HepG2 (cell line): ENCODE measurements around the gene ZXDC. TPM values are rescaled to one million over a fixed set of nuclear protein-coding genes. Genes with fewer than 3 reads are reported as not detected.

Experiments used
- ATAC-seq: fragments of 200-7000 bp; cut with Tn5 transposase; 3 replicates; pipeline ENCODE4 v1.9.1; 2020; ENCODE audit warnings: mild to moderate bottlenecking, moderate library complexity
- BruUV-seq: library from RNA; stranded (reverse); fragments of 400-500 nt; replicated peaks from 2 replicates; lab custom pipeline; 2021; lab: Mats Ljungman, UMichigan
- CTCF ChIA-PET: fragments of 300-600 bp; formaldehyde crosslinking; extraction: SDS; loops from one replicate; lab custom pipeline; 2021; ENCODE audit warnings: low total read pairs, inconsistent platforms, low intra/inter-chr PET ratio; lab: Yijun Ruan, JAX
- POLR2A ChIA-PET: fragments of 350-600 bp; sonication (Branson Sonifier 250); formaldehyde crosslinking; loops from one replicate; lab custom pipeline; 2020; ENCODE audit warnings: antibody characterized with exemption, inconsistent platforms; lab: Yijun Ruan, JAX
- DNase-seq: peaks from one replicate; pipeline ENCODE4 v3.0.0-alpha.2; 2015; ENCODE audit warnings: low spot score
- FAIRE-seq: peaks from 3 replicates; lab custom pipeline; 2011; peaks lifted over from hg19 to GRCh38; lab: Jason Lieb, UNC
- H2AFZ ChIP-seq: one replicate; pipeline ENCODE4 v1.6.1; 2011; ENCODE audit warnings: low read length, inconsistent platforms
- H3K27ac ChIP-seq: fragments of 300-600 bp; 3 replicates; pipeline ENCODE4 v1.8.0; 2011; ENCODE audit warnings: mixed run types, mild to moderate bottlenecking, mixed read lengths, low read length, inconsistent platforms; ENCODE audit not compliant: insufficient read depth; ENCODE audit errors: extremely low read length
- H3K27me3 ChIP-seq, 2 experiments: fragments of 200-600 bp in 1 of 2; 2 replicates in 1 of 2; 3 replicates in 1 of 2; pipeline versions ENCODE4 v1.6.0 to v1.8.0; 2011; ENCODE audit warnings: low read length in 2 of 2, mild to moderate bottlenecking in 2 of 2, moderate library complexity in 2 of 2, inconsistent platforms in 1 of 2; ENCODE audit not compliant: insufficient read depth in 2 of 2, control insufficient read depth in 1 of 2
- H3K36me3 ChIP-seq, 2 experiments: fragments of 200-600 bp in 1 of 2; replicated peaks in 1 of 2; 2 replicates in 1 of 2; 3 replicates in 1 of 2; pipeline versions ENCODE4 v1.5.1 to v1.8.0; 2011; ENCODE audit warnings: low read length in 2 of 2, inconsistent platforms in 1 of 2; ENCODE audit not compliant: insufficient read depth in 2 of 2, control insufficient read depth in 1 of 2
- H3K4me1 ChIP-seq: 2 replicates; pipeline ENCODE4 v1.5.1; 2012; ENCODE audit warnings: low read length, inconsistent platforms; ENCODE audit not compliant: insufficient read depth
- H3K4me2 ChIP-seq: 2 replicates; pipeline ENCODE4 v1.6.0; 2011; ENCODE audit warnings: low read depth, low read length, inconsistent platforms
- H3K4me3 ChIP-seq, 3 experiments: fragments of 200-600 bp in 1 of 3; sonication (generic), shearing (Covaris generic) in 1 of 3; replicated peaks in 1 of 3; 2 replicates each; pipeline ENCODE4 v1.5.1; 2011 to 2016; ENCODE audit warnings: low read length in 3 of 3, inconsistent platforms in 2 of 3, low read depth in 2 of 3, mild to moderate bottlenecking in 2 of 3, control low read depth in 1 of 3, mixed read lengths in 1 of 3; ENCODE audit not compliant: insufficient read depth in 1 of 3
- H3K79me2 ChIP-seq: one replicate; pipeline ENCODE4 v1.6.1; 2011; ENCODE audit warnings: low read length, inconsistent platforms; ENCODE audit not compliant: insufficient read depth
- H3K9ac ChIP-seq: 2 replicates; pipeline ENCODE4 v1.6.0; 2011; ENCODE audit warnings: mild to moderate bottlenecking, low read depth, low read length, inconsistent platforms; ENCODE audit not compliant: insufficient read depth
- H3K9me3 ChIP-seq: 2 replicates; pipeline ENCODE4 v1.5.1; 2012; ENCODE audit warnings: mild to moderate bottlenecking, low read length
- H4K20me1 ChIP-seq: 2 replicates; pipeline ENCODE4 v1.6.0; 2011; ENCODE audit warnings: inconsistent platforms, mild to moderate bottlenecking, low read length, moderate library complexity; ENCODE audit not compliant: insufficient read depth
- AHR ChIP-seq: IDR thresholded peaks from 2 replicates; pipeline ENCODE4 v1.6.1; 2018; ENCODE audit warnings: missing genetic modification reagents, missing compliant biosample characterization
- CHD2 ChIP-seq: IDR thresholded peaks from 2 replicates; pipeline ENCODE4 v1.6.1; 2011; ENCODE audit warnings: low read depth, low read length, improper control_type of control experiment
- EP300 ChIP-seq, 3 experiments: sonication (generic) in 1 of 3; formaldehyde crosslinking in 1 of 3; IDR thresholded peaks; 2 replicates each; pipeline versions ENCODE4 v1.5.1 to v1.6.1; 2011 to 2020; ENCODE audit warnings: low read depth in 2 of 3, low read length in 2 of 3, borderline replicate concordance in 1 of 3, improper control_type of control experiment in 1 of 3, mild to moderate bottlenecking in 1 of 3, missing genetic modification reagents in 1 of 3, moderate library complexity in 1 of 3
- IKZF1 ChIP-seq: fragments of 450-650 bp; IDR thresholded peaks from 2 replicates; pipeline ENCODE4 v1.7.1; 2016
- MXD4 ChIP-seq: IDR thresholded peaks from 2 replicates; pipeline ENCODE4 v1.6.1; 2016; ENCODE audit warnings: mild to moderate bottlenecking, missing biosample characterization, missing genetic modification reagents
- NFKB2 ChIP-seq: sonication (generic); formaldehyde crosslinking; IDR thresholded peaks from 2 replicates; pipeline ENCODE4 v1.4.0; 2020; ENCODE audit warnings: missing genetic modification reagents, borderline replicate concordance
- NKX3-1 ChIP-seq: sonication (generic); formaldehyde crosslinking; IDR thresholded peaks from 2 replicates; pipeline ENCODE4 v1.5.0; 2020; ENCODE audit warnings: missing genetic modification reagents
- POLR2A ChIP-seq, 2 experiments: IDR thresholded peaks; 2 replicates each; pipeline ENCODE4 v1.6.1; 2011; ENCODE audit warnings: low read depth in 2 of 2, low read length in 2 of 2, mild to moderate bottlenecking in 1 of 2, moderate library complexity in 1 of 2; ENCODE audit not compliant: insufficient read depth in 1 of 2
- RAD51 ChIP-seq: fragments of 450-650 bp; IDR thresholded peaks from 2 replicates; pipeline ENCODE4 v1.6.1; 2016; ENCODE audit warnings: borderline replicate concordance
- SMAD9 ChIP-seq: sonication (generic); formaldehyde crosslinking; IDR thresholded peaks from 2 replicates; pipeline ENCODE4 v1.5.1; 2020; ENCODE audit warnings: mild to moderate bottlenecking, missing genetic modification reagents
- THAP11 ChIP-seq: IDR thresholded peaks from 2 replicates; pipeline ENCODE4 v1.6.1; 2016; ENCODE audit warnings: missing biosample characterization, missing genetic modification reagents
- XBP1 ChIP-seq: sonication (generic); formaldehyde crosslinking; IDR thresholded peaks from 2 replicates; pipeline ENCODE4 v1.5.0; 2020; ENCODE audit warnings: missing genetic modification reagents
- YEATS2 ChIP-seq: sonication (generic); formaldehyde crosslinking; IDR thresholded peaks from 2 replicates; pipeline ENCODE4 v1.4.0; 2020; ENCODE audit warnings: missing genetic modification reagents, borderline replicate concordance
- ZFX ChIP-seq: sonication (generic); formaldehyde crosslinking; IDR thresholded peaks from 2 replicates; pipeline ENCODE4 v1.4.0; 2020; ENCODE audit warnings: mild to moderate bottlenecking, low read depth, missing genetic modification reagents, moderate library complexity
- ZNF136 ChIP-seq: sonication (generic); formaldehyde crosslinking; IDR thresholded peaks from 2 replicates; pipeline ENCODE4 v1.8.1; 2022; ENCODE audit warnings: low read depth, mild to moderate bottlenecking, moderate library complexity, missing genetic modification reagents
- ZNF570 ChIP-seq: sonication (generic); formaldehyde crosslinking; IDR thresholded peaks from 2 replicates; pipeline ENCODE4 v1.4.0; 2020; ENCODE audit warnings: mild to moderate bottlenecking, missing genetic modification reagents, borderline replicate concordance
- WGBS: methylation state at CpG from one replicate; pipeline ENCODE4 v1.1.6; 2017; ENCODE audit warnings: low lambda C conversion rate; 5-methylcytosine and 5-hydroxymethylcytosine counted together
- in situ Hi-C: cut with HindIII; loops from 2 replicates; pipeline ENCODE4 v1.10.0; 2017; ENCODE audit warnings: low pct_unique_long_range_greater_than_20kb; ENCODE audit not compliant: extremely low pct_ligation_motif_present
- intact Hi-C: fragments of 100-400 bp; cut with micrococcal nuclease; formaldehyde crosslinking; loops from one replicate; pipeline ENCODE4 v1.10.0; 2022; ENCODE audit not compliant: unreplicated experiment
- polyA plus RNA-seq, 8 experiments: library from polyadenylated mRNA; depleted of rRNA in 3 of 8; stranded (reverse) in 7 of 8; unstranded in 1 of 8; fragments of >200 nt; fragmentation: Illumina TruSeq in 4 of 8; extraction: Trizol in 4 of 8; gene quantifications; 2 replicates each; pipeline versions ENCODE4 v1.2.1 to v1.2.3, GENCODE V29; 2011 to 2016; ENCODE audit warnings: low read depth in 4 of 8, missing spikeins in 1 of 8, mixed read lengths in 1 of 8; ENCODE audit not compliant: insufficient read depth in 1 of 8
- total RNA-seq, 5 experiments: library from RNA; depleted of rRNA; stranded (reverse); fragments of >200 nt; fragmentation: Illumina TruSeq; extraction: Trizol; gene quantifications; 2 replicates each; pipeline ENCODE4 v1.2.3, GENCODE V29; 2016; ENCODE audit warnings: low read depth in 1 of 5
- TF ChIP-seq, protein P1 (sequence below): sonication (generic); formaldehyde crosslinking; IDR thresholded peaks from 2 replicates; pipeline ENCODE4 v1.9.0; 2021; ENCODE audit warnings: missing genetic modification reagents, mild to moderate bottlenecking, borderline replicate concordance

The ZXDC gene
- total and polyA plus RNA-seq, 2 of the 13 experiments (the other 11 are each of a cell fraction or from before 2014, with no cell fraction given): 17.6 to 21.2 TPM

DNA sequence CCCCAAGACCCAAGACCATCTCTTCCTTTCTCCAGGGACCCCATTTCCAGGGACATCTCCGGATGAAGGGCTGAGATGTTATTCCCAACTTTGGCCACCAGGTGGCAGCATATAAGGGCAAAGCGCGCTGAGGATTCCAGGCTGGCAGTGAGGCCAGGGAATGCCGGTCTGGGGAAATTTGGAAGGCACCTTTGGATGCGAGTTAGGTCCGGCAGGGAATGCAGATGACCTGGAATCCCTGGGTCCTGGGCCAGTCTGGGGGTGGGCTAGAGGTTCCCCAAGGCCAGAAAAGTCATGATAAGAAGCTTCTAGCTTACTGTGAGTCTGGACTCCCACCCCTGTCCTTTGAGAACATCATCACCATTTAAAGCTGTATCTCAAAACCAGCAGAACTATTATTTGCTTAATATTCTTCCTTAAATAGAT is 46.7 kb upstream of the ZXDC start (continued):
- TF ChIP-seq NKX3-1: no peak
- no peak for TF ChIP-seq RAD51
- no peak for TF ChIP-seq XBP1 (CRISPR knock-in tag)

DNA sequence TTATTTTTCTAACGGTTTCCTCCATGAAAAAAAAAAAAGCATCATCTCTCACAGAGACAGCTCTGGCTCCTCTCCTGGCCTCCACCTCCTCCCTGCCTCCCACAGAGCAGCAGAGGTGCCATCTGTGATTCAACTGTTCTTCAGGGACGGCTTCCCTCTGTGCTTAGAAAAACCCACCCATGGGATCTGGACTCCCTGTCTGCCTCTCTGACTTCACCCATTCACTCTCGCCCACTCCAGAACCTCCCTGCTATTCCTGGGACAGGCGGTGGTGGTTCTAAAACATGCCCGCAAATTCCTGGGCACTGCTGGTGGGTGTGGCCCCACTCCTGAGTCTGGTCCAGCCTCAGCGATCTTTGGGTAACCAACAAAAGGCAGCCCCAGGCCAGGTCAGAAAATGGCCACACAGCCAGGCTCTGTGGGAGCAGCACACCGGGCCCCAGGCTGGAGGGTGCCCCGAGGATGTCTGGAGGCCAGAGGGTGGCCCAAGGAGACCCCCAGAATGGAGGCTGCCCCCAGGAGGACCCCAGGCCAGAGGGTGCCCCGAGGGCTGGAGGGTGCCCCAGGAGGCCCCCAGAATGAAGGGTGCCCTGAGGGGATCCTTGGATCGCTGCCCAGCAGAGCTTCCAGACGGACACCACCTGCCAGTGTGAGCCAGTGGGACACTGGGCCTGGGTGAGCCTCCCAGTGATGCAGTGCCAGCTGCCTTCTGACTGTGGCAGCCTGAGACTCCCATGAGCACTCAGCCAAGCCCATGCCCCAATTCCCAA is 45.6 kb upstream of the ZXDC start:
- H3K4me1 ChIP-seq: peaks cover 91% of the 10 kb centered on the region
- 89% methylated on average over 6 of the region's 11 CpGs for WGBS
- no peaks in the 10 kb centered on the region for H4K20me1 ChIP-seq
- DNase-seq: no peak
- H3K27me3 ChIP-seq: no peaks in the 10 kb centered on the region; a peak in 1 of 5 replicates
- TF ChIP-seq YEATS2 (CRISPR knock-in tag): no peak
- no peak for TF ChIP-seq AHR (CRISPR knock-in tag)
- no peak for TF ChIP-seq POLR2A (IDR thresholded peaks at IDR 0.05; ENCODE audit: insufficient read depth in 1 of 2, low read depth in 2 of 2, low read length in 2 of 2)
- TF ChIP-seq, protein P1, sequence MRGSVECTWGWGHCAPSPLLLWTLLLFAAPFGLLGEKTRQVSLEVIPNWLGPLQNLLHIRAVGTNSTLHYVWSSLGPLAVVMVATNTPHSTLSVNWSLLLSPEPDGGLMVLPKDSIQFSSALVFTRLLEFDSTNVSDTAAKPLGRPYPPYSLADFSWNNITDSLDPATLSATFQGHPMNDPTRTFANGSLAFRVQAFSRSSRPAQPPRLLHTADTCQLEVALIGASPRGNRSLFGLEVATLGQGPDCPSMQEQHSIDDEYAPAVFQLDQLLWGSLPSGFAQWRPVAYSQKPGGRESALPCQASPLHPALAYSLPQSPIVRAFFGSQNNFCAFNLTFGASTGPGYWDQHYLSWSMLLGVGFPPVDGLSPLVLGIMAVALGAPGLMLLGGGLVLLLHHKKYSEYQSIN: no peak
- no peak for TF ChIP-seq NFKB2
- TF ChIP-seq MXD4 (CRISPR knock-in tag): no peak
- no peak for TF ChIP-seq ZFX (CRISPR knock-in tag)
- TF ChIP-seq IKZF1: no peak
- TF ChIP-seq THAP11 (CRISPR knock-in tag): no peak
- TF ChIP-seq CHD2: no peak
- no peak for TF ChIP-seq ZNF136 (CRISPR knock-in tag)
- TF ChIP-seq ZNF570 (CRISPR knock-in tag): no peak
- no peak for TF ChIP-seq SMAD9 (CRISPR knock-in tag)
- TF ChIP-seq EP300 (IDR thresholded peaks at IDR 0.05; ENCODE audit: low read depth in 2 of 2, low read length in 2 of 2): no peak
- TF ChIP-seq EP300 (CRISPR knock-in tag; IDR thresholded peaks at IDR 0.05; ENCODE audit: borderline replicate concordance): no peak
- intact Hi-C loops: no loop called here
- CTCF ChIA-PET: no interaction called here
- no peaks in the 10 kb centered on the region for H3K36me3 ChIP-seq
- no peak overlapping the region for H3K4me2 ChIP-seq
- ATAC-seq: no peak
- no peak overlapping the region for H2AFZ ChIP-seq
- peaks cover 16% of the 10 kb centered on the region for H3K79me2 ChIP-seq
- in situ Hi-C loops: no loop called here
- no TSS peak for BruUV-seq
- no peak overlapping the region for H3K4me3 ChIP-seq
- POLR2A ChIA-PET: no interaction called here
- FAIRE-seq: no peak
- H3K9me3 ChIP-seq: no peaks in the 10 kb centered on the region
- no peak overlapping the region for H3K9ac ChIP-seq
- H3K27ac ChIP-seq: no peak overlapping the region
